ENCODE data around the gene DIABLO. TPM values are rescaled to one million over a fixed set of nuclear protein-coding genes. Genes with fewer than 3 reads are reported as not detected.

DIABLO gene
- total and polyA plus RNA-seq, 4 donors: 37.5 to 46.8 (median 42.3) TPM

GRCh38 chr12:122244565-122245371, 18.9 kb upstream of the DIABLO start:
- H3K9me3 ChIP-seq (ENCODE audit: control insufficient read depth in 4 of 4, insufficient read depth in 3 of 4, low read length in 3 of 4): no peaks in the 10 kb centered on the region
- DNase-seq (no peak), ATAC-seq (ENCODE audit: insufficient read depth, low FRiP score) (no peak)
- H3K4me3 ChIP-seq: no peak overlapping the region
- no peaks in the 10 kb centered on the region for H3K4me1 ChIP-seq (ENCODE audit: control insufficient read depth in 5 of 5, insufficient read depth in 5 of 5, low read length in 5 of 5)
- no peak overlapping the region for H3K27ac ChIP-seq (ENCODE audit: low read depth in 1 of 2, low read length in 1 of 2)
- H3K27me3 ChIP-seq (ENCODE audit: control insufficient read depth in 3 of 3, insufficient read depth in 3 of 3, low read length in 2 of 3): no peaks in the 10 kb centered on the region
- peaks cover 0 to 25% (median 9%) of the 10 kb centered on the region in 4 donors for H3K36me3 ChIP-seq (ENCODE audit: control insufficient read depth in 4 of 4, insufficient read depth in 4 of 4, low read length in 4 of 4)
- TF ChIP-seq CTCF (IDR thresholded peaks at IDR 0.05; ENCODE audit: control extremely low read depth, extremely low read depth): no peak
- WGBS, 2 donors: 85 to 93% methylated on average over 11 of the region's 11 CpGs
- H3K9ac ChIP-seq (ENCODE audit: insufficient read depth in 1 of 2, low read length in 2 of 2): no peak overlapping the region

GRCh38 chr12:122243965-122244364, 18.1 kb upstream of the DIABLO start:
- no peak for TF ChIP-seq CTCF (IDR thresholded peaks at IDR 0.05; ENCODE audit: control extremely low read depth, extremely low read depth)
- no peak overlapping the region for H3K27ac ChIP-seq (ENCODE audit: low read depth in 1 of 2, low read length in 1 of 2)
- 79 to 85% methylated on average over 6 of the region's 6 CpGs for WGBS, 2 donors
- ATAC-seq (ENCODE audit: insufficient read depth, low FRiP score) (no peak), DNase-seq (no peak)
- no peak overlapping the region for H3K4me3 ChIP-seq
- H3K36me3 ChIP-seq (ENCODE audit: control insufficient read depth in 4 of 4, insufficient read depth in 4 of 4, low read length in 4 of 4): peaks cover 0 to 25% (median 6%) of the 10 kb centered on the region in 4 donors
- H3K9me3 ChIP-seq (ENCODE audit: control insufficient read depth in 4 of 4, insufficient read depth in 3 of 4, low read length in 3 of 4): no peaks in the 10 kb centered on the region
- no peak overlapping the region for H3K9ac ChIP-seq (ENCODE audit: insufficient read depth in 1 of 2, low read length in 2 of 2)
- no peaks in the 10 kb centered on the region for H3K4me1 ChIP-seq (ENCODE audit: control insufficient read depth in 5 of 5, insufficient read depth in 5 of 5, low read length in 5 of 5)
- no peaks in the 10 kb centered on the region for H3K27me3 ChIP-seq (ENCODE audit: control insufficient read depth in 3 of 3, insufficient read depth in 3 of 3, low read length in 2 of 3)

GRCh38 chr12:122238861-122239260, 13.0 kb upstream of the DIABLO start:
- ATAC-seq (ENCODE audit: insufficient read depth, low FRiP score) (no peak), DNase-seq (no peak)
- 92 to 94% methylated on average over 5 of the region's 5 CpGs for WGBS, 2 donors
- peaks cover 14 to 29% (median 15%) of the 10 kb centered on the region in 4 donors for H3K36me3 ChIP-seq (ENCODE audit: control insufficient read depth in 4 of 4, insufficient read depth in 4 of 4, low read length in 4 of 4)
- H3K27ac ChIP-seq (ENCODE audit: low read depth in 1 of 2, low read length in 1 of 2): no peak overlapping the region
- H3K4me3 ChIP-seq: no peak overlapping the region
- H3K27me3 ChIP-seq (ENCODE audit: control insufficient read depth in 3 of 3, insufficient read depth in 3 of 3, low read length in 2 of 3): no peaks in the 10 kb centered on the region
- no peaks in the 10 kb centered on the region for H3K4me1 ChIP-seq (ENCODE audit: control insufficient read depth in 5 of 5, insufficient read depth in 5 of 5, low read length in 5 of 5)
- H3K9ac ChIP-seq (ENCODE audit: insufficient read depth in 1 of 2, low read length in 2 of 2): no peak overlapping the region
- TF ChIP-seq CTCF (IDR thresholded peaks at IDR 0.05; ENCODE audit: control extremely low read depth, extremely low read depth): no peak
- no peaks in the 10 kb centered on the region for H3K9me3 ChIP-seq (ENCODE audit: control insufficient read depth in 4 of 4, insufficient read depth in 3 of 4, low read length in 3 of 4)
